HPDE6-E6E7 (cell line): ENCODE data around the gene ZFAND2A.
A peak's percentile ranks its signal among the peaks of the same experiment; 100 is the strongest.
"Not testable (repeated sequence)": the region's sequence is repeated elsewhere in the genome, so short reads cannot be mapped to it uniquely, and the experiment has no call there.

Experiments
- DNase-seq: peaks from one replicate; pipeline ENCODE4 v3.0.0; 2011; ENCODE audit warnings: missing footprints; ENCODE audit errors: extremely low spot score

The ZFAND2A gene

GRCh38 chr7:1151653-1152425 is 8.2 kb downstream of the ZFAND2A start:
- DNase-seq = no peak

DNA sequence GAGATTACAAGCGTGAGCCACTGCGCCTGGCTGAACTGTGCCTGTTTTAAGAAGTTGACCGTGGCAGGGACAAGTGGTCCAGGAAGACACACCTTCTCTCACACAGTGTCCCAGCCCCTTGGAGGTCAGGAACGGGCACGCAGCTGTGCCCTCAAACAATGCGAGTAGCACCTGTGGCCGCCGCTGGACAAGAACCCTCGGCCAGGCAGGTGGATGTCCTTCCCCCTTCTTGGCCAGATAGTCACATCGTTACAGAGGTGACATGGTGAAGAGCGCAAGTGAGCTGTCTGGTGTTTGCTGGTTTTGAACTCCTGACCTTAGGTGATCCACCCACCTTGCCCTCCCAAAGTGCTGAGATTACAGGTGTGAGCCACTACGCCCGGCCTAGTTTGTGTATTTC is 8.8 kb downstream of the ZFAND2A start:
- DNase-seq = no peak

GRCh38 chr7:1150400-1151002 is 9.5 kb downstream of the ZFAND2A start:
- no peak for DNase-seq

GRCh38 chr7:1149351-1149794 is 10.6 kb downstream of the ZFAND2A start:
- no peak for DNase-seq

GRCh38 chr7:1147873-1148272 is 12.1 kb downstream of the ZFAND2A start:
- DNase-seq = not testable (repeated sequence)

GRCh38 chr7:1144269-1144771 is 15.7 kb downstream of the ZFAND2A start:
- no peak for DNase-seq

DNA sequence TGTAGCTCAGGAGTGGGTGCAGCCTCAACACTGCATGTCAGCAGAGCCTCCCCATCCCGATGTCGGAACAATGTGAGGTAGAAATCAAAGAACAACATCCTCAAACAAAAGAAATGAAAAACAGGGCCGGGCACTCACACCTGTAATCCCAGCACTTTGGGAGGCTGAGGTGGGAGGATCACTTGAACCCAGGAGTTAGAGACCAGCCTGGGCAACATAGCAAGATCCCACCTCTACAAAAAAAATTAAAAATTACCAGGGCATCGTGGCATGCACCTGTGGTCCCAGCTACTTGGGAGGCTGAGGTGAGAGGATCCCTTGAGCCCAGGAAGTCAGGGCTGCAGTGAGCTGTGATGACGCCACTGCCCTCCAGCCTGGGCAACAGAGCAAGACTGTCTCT is 17.0 kb downstream of the ZFAND2A start:
- DNase-seq = not testable (repeated sequence)

- DNase-seq = no peak
Observed at GRCh38 chr7:1142051-1142635, 17.9 kb downstream of the ZFAND2A start.

DNA sequence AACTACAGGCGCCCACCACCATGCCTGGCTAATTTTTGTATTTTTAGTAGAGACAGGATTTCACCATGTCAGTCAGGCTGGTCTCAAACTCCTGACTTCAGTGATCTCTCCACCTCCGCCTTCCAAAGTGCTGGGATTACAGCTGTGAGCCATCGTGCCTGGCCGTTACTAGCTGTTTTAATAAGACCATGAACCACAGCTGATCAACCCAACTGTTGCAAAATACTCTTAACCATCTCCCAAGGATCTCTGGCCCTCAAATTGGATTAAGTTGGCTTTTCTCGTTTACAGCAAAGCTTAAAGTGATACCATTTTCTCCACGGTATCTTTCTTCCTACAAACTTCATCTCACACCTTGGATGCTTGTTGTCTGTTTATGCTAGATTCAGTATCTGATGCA is 18.3 kb downstream of the ZFAND2A start:
- DNase-seq = no peak

- DNase-seq = no peak
Observed at GRCh38 chr7:1140476-1141104, 19.4 kb downstream of the ZFAND2A start.

GRCh38 chr7:1137517-1138167 is 22.4 kb downstream of the ZFAND2A start:
- peak; percentile 41 for DNase-seq

DNA sequence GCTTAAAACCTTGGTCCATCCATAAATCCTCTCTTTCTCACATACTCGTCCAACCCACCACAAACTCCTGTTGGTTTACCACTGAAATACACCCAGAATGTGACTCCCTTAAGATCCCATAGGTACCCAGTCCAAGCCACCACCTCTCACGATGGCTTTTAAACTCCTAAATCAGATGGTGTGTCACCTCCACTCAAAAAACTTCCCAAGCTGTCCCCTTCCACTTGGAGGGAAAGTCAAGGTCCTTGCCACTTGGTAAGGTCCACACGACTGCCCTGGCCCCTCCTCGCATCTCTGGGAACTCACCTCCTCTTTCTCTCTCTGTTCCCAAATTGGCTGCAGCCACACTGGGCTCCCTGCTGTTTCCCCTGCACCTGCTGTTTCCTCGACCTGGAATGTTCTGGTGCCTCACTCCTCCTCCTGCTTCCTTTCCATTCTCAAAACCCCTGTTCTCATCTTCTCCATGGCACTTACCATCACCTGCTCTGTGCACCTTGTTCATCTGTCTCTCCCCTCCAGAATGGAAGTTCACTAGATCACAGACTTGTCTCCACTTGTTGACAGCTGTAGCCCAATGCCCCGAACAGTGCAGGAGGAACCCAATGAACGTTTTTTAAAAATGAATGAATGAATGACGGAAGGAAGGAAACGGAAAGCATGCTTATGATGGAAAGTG is 23.0 kb downstream of the ZFAND2A start:
- no peak for DNase-seq

- no peak for DNase-seq
Observed at GRCh38 chr7:1134951-1135350, 25.0 kb downstream of the ZFAND2A start.

GRCh38 chr7:1131471-1132265 is 28.3 kb downstream of the ZFAND2A start:
- no peak for DNase-seq

- DNase-seq = no peak
Observed at GRCh38 chr7:1130021-1130990, 29.7 kb downstream of the ZFAND2A start.

DNA sequence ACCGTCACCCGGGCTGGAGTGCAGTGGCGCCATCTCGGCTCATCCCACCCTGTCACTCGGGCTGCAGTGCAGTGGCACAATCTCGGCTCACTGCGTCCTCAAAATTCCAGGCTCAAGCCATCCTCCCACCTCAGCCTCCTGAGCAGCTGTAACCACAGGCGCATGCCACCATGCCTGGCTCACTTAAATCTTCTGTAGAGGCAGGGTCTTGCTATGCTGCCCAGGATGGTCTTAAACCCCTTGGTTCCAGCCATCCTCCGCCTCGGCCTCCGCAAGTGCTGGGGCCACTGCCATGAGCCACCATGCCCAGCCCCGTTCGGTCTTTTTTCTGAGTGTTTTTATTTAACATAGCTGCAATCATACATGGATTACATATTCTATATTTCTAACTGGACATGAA is 30.6 kb downstream of the ZFAND2A start:
- no peak for DNase-seq

GRCh38 chr7:1127001-1127400 is 33.0 kb downstream of the ZFAND2A start:
- no peak for DNase-seq

GRCh38 chr7:1125603-1125969 is 34.4 kb downstream of the ZFAND2A start:
- DNase-seq = no peak
